ENCODE measurements around the gene SLC17A5.
"Not testable (repeated sequence)": the region's sequence is repeated elsewhere in the genome, so short reads cannot be mapped to it uniquely, and the experiment has no call there.

SLC17A5 gene, protein sequence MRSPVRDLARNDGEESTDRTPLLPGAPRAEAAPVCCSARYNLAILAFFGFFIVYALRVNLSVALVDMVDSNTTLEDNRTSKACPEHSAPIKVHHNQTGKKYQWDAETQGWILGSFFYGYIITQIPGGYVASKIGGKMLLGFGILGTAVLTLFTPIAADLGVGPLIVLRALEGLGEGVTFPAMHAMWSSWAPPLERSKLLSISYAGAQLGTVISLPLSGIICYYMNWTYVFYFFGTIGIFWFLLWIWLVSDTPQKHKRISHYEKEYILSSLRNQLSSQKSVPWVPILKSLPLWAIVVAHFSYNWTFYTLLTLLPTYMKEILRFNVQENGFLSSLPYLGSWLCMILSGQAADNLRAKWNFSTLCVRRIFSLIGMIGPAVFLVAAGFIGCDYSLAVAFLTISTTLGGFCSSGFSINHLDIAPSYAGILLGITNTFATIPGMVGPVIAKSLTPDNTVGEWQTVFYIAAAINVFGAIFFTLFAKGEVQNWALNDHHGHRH

GRCh38 chr6:73653571-73654424, at the start of gene SLC17A5:
SLC17A5 (minus strand) TSS chr6:73653992; CDS start chr6:73653886, 106 bp downstream.
- H3K4me3 ChIP-seq, result peak within 1 kb of the TSS; percentile 68 to 100 (median 97)
- H3K27ac ChIP-seq, result peak within 1 kb of the TSS; percentile 74 to 98 (median 94)

DNA sequence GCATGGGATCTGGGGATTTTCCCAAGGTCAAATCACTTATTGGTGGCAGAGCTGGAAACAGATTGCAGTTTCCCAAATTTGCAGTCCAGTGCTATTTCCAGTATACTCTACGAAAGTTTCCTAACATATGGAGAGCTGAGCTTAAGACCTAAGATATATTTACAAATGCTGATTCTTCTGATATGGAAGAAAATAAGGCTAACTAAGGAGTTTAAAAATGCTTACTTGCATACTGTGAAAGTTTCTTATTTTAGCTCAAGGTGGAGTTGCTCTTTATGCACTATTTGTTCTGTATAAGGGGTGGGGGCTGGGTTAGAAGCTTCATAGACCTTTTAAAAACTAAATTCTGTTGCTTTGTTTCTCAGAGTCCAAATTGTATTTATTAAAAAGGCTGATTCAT, 49.7 kb upstream of the SLC17A5 start:
- Histone ChIP-seq H3K27ac (peak overlapping the region in 19 of 21 experiments; percentile 50 to 92 (median 74)), H3K4me3 (no peak overlapping the region)

- H3K4me3 ChIP-seq, result no peak overlapping the region
- peak overlapping the region in 13 of 21 experiments; percentile 5 to 92 (median 75) for H3K27ac ChIP-seq
Measured at GRCh38 chr6:73702444-73702843, 48.7 kb upstream of the SLC17A5 start.

DNA sequence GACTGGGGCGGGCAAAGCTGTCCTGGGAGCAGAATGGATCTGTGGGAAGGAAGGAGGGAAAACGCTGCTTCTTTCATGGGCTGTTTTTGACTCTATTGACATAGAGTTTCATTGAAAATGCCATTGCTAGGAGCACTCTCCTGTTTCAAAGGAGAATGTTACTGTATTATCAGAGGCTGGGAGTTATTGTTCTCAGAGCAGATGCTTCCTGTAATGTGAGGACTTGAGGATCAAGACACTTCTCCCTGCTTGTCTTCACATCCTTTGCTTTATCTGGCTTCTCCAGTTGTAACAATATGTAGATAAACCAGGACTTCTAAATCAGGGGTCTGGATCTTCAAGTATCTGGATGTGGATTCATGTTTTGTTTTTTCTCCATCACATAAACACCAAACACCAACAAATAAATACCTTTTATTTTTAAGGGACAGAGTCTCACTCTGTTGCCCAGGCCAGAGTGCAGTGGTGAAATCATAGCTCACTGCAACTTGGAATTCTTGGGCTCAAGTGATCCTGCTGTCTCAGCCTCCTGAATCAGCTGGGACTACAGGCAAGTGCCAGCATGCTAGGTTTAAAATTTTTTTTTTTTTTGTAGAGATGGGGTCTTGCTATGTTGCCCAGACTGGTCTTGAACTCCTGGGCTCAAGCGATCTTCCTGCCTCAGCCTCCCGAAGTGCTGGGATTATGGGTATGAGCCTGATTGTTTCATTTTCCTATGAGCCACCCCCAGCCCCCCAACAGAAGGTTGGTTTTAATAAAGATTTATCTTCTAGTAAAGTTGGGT, 46.1 kb upstream of the SLC17A5 start:
- no peak overlapping the region for H3K4me3 ChIP-seq
- peak overlapping the region in 3 of 21 experiments; percentile 13 to 52 (median 31) for H3K27ac ChIP-seq

GRCh38 chr6:73696966-73697655, 43.3 kb upstream of the SLC17A5 start:
- Histone ChIP-seq H3K4me3 (peak overlapping the region; percentile 53 to 85 (median 58)), H3K27ac (peak overlapping the region in 19 of 21 experiments; percentile 79 to 98 (median 91))

GRCh38 chr6:73695619-73696421, 42.0 kb upstream of the SLC17A5 start, which contains the start of gene CD109:
CD109 (plus strand) TSS chr6:73696203; CDS start chr6:73696216, 13 bp downstream.
- Histone ChIP-seq H3K4me3 (peak within 1 kb of the TSS; percentile 53 to 85 (median 58)), H3K27ac (peak within 1 kb of the TSS; percentile 66 to 98 (median 91))

DNA sequence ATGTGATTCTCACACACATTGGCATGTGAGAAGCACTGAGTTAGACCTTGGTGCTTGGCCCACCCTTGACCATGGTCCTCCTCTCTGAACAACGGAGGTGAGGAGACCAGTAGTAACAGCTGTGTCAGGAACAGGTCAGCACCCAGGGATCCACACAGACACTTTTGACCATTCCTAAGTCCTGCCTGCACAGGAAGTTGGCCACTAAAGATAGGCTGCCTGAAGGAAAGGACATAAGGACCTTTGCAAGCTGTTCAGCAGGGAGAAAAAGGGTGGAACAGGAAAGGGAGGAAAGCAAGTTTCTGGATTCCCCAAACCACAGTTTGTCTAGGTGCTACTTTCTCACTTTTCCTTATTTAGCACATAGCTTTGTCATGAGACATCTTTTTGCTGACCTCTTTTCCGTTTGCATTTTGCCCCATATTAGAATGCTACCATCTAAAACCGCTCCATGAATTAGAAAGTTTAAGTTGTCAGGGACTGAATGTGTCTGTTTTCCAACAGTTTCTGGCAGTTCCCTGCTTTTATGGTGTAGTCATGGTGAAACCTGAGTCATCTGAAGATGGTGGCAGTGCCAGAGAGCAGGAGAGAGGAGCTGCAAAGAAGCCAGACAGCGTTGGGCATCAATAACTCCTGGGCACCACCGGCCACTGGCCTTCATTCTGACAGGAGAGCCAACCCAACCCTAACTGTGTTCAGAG, 41.1 kb upstream of the SLC17A5 start:
- peak overlapping the region in 20 of 21 experiments; percentile 77 to 98 (median 91) for H3K27ac ChIP-seq
- peak overlapping the region in 6 of 7 experiments; percentile 53 to 85 (median 62) for H3K4me3 ChIP-seq

GRCh38 chr6:73691512-73691911, 37.7 kb upstream of the SLC17A5 start:
- H3K4me3 ChIP-seq, result no peak overlapping the region

DNA sequence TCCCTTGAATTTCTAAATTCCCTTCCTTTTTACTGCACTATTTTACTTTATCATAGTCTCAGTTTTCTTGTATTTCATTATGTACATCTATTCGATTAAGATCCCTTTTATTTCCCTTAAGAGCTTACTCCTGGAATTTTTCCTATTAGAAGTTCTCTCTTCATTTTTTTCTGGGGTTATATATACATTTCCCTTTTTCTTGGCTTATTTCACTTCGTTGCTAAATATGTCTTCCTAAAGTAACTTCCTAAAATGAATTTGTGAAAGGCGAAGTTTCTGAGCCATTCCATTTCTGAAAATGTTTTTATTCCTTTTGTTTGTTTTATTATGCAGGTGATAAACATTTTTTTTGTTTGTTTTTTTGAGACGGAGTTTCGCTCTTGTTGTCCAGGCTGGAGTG, 36.3 kb upstream of the SLC17A5 start:
- H3K4me3 ChIP-seq, result no peak overlapping the region

More at GRCh38 chr6:73691512-73691911, 37.7 kb upstream of the SLC17A5 start:
- no peak overlapping the region for H3K27ac ChIP-seq

GRCh38 chr6:73688351-73688750, 34.6 kb upstream of the SLC17A5 start:
- H3K4me3 ChIP-seq, result no peak overlapping the region
- no peak overlapping the region for H3K27ac ChIP-seq

More for the DNA sequence above, 36.3 kb upstream of the SLC17A5 start:
- H3K27ac ChIP-seq, result no peak overlapping the region

GRCh38 chr6:73683574-73683973, 29.8 kb upstream of the SLC17A5 start:
- H3K27ac ChIP-seq, H3K4me3 ChIP-seq: not testable (repeated sequence)

DNA sequence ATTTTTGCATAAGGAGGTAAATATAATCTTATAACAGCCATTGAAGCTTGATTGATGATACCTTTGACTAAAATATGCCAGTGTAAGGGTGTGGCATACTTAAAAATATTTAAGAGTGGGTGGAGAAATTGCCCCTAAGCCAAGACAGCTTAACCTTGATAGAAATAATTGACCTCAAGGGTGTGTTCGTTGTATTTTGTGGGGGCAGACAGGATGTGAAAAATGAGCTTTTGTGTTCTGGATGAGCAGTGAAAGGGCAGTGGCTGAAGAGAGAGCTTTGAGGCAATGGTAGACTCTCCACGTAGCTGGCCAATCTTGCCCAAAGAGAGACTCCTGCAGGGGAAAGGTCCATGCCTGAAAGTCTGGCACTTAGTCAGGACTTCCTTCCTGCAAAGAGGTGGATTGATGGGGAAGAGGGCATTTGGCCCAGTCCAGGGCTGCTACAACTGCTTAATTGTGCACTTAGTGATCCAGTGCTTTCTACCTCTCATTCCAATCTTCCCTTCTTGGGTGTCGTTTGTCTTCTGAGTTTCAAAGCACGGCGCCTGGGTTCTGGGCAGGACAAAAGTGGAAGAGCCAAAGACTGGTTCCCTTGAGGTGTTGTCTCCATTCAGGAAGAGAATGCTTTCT, 26.6 kb upstream of the SLC17A5 start:
- H3K27ac ChIP-seq, result peak overlapping the region in 1 of 21 experiments; percentile 19
- H3K4me3 ChIP-seq, result no peak overlapping the region

- H3K27ac ChIP-seq, result peak overlapping the region in 1 of 21 experiments; percentile 19
Measured at GRCh38 chr6:73679846-73680245, 26.1 kb upstream of the SLC17A5 start.

DNA sequence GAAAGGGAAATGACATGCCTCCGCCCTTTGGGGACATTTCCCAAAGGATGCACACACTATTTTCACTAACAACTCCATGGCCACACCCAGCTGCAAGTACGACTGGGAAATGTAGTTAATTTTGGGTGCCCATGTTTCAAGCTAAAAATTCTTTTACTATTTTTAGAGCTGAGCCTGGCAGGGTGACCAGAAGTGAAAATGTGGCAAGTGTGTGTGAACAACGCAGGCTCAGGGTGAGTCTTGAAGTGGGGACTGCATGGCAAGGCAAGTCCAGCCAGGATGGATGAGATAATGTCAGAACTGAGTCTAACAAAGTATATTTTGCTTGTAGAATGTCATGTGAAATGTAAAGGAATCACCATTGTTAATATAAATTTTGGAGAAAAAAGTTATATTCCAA, 25.2 kb upstream of the SLC17A5 start:
- H3K4me3 ChIP-seq, result no peak overlapping the region
- H3K27ac ChIP-seq, result no peak overlapping the region

More at GRCh38 chr6:73679846-73680245, 26.1 kb upstream of the SLC17A5 start:
- not testable (repeated sequence) for H3K4me3 ChIP-seq

GRCh38 chr6:73675466-73676098, 21.8 kb upstream of the SLC17A5 start:
- H3K27ac ChIP-seq, result no peak overlapping the region
- no peak overlapping the region for H3K4me3 ChIP-seq

Measured in skin epidermis (tissue), 12 donors.